Measurements from ENCODE around the gene NUP210.
A peak's percentile ranks its signal among the peaks of the same experiment; 100 is the strongest.

The NUP210 gene

GRCh38 chr3:13322324-13322723, 97.8 kb downstream of the NUP210 start:
- no peaks in the 10 kb centered on the region for H3K27me3 Mint-ChIP-seq
- H3K4me1 Mint-ChIP-seq: peaks cover 6% of the 10 kb centered on the region
- no peaks in the 10 kb centered on the region for H3K9me3 Mint-ChIP-seq
- H3K4me3 Mint-ChIP-seq: no peak overlapping the region
- no peak for ATAC-seq
- no peak overlapping the region for H3K27ac Mint-ChIP-seq
- peaks cover 77% of the 10 kb centered on the region for H3K36me3 Mint-ChIP-seq

- Mint-ChIP-seq H3K4me1 (peaks cover under 1% of the 10 kb centered on the region), H3K9me3 (no peaks in the 10 kb centered on the region), H3K36me3 (peaks cover 82% of the 10 kb centered on the region), H3K27me3 (no peaks in the 10 kb centered on the region), H3K27ac (no peak overlapping the region), H3K4me3 (no peak overlapping the region)
- ATAC-seq: no peak
Observed at GRCh38 chr3:13319564-13320220, 100.4 kb downstream of the NUP210 start.

GRCh38 chr3:13318626-13319470, 101.3 kb downstream of the NUP210 start:
- Mint-ChIP-seq H3K27me3 (no peaks in the 10 kb centered on the region), H3K36me3 (peaks cover 82% of the 10 kb centered on the region), H3K9me3 (no peaks in the 10 kb centered on the region), H3K27ac (peak overlapping the region; percentile 12), H3K4me1 (no peaks in the 10 kb centered on the region), H3K4me3 (no peak overlapping the region)
- no peak for ATAC-seq

GRCh38 chr3:13317596-13318320, 102.4 kb downstream of the NUP210 start:
- Mint-ChIP-seq H3K27ac (peak overlapping the region; percentile 55), H3K4me1 (no peaks in the 10 kb centered on the region), H3K27me3 (no peaks in the 10 kb centered on the region), H3K36me3 (peaks cover 77% of the 10 kb centered on the region), H3K4me3 (no peak overlapping the region), H3K9me3 (no peaks in the 10 kb centered on the region)
- no peak for ATAC-seq

GRCh38 chr3:13316603-13317002, 103.5 kb downstream of the NUP210 start:
- Mint-ChIP-seq H3K27ac (no peak overlapping the region), H3K4me3 (no peak overlapping the region), H3K4me1 (no peaks in the 10 kb centered on the region), H3K9me3 (no peaks in the 10 kb centered on the region), H3K27me3 (no peaks in the 10 kb centered on the region), H3K36me3 (peaks cover 65% of the 10 kb centered on the region)
- ATAC-seq: no peak

- Mint-ChIP-seq H3K4me3 (no peak overlapping the region), H3K9me3 (no peaks in the 10 kb centered on the region), H3K36me3 (peaks cover 62% of the 10 kb centered on the region), H3K27me3 (no peaks in the 10 kb centered on the region), H3K4me1 (no peaks in the 10 kb centered on the region), H3K27ac (no peak overlapping the region)
- no peak for ATAC-seq
Observed at GRCh38 chr3:13314877-13315276, 105.2 kb downstream of the NUP210 start.

GRCh38 chr3:13313813-13314212, 106.3 kb downstream of the NUP210 start:
- Mint-ChIP-seq H3K27ac (no peak overlapping the region), H3K27me3 (no peaks in the 10 kb centered on the region), H3K36me3 (peaks cover 51% of the 10 kb centered on the region), H3K4me3 (no peak overlapping the region), H3K4me1 (no peaks in the 10 kb centered on the region), H3K9me3 (no peaks in the 10 kb centered on the region)
- no peak for ATAC-seq

- ATAC-seq: no peak
- H3K27ac Mint-ChIP-seq: no peak overlapping the region
- H3K4me1 Mint-ChIP-seq: no peaks in the 10 kb centered on the region
- no peaks in the 10 kb centered on the region for H3K9me3 Mint-ChIP-seq
- peaks cover 4% of the 10 kb centered on the region for H3K36me3 Mint-ChIP-seq
- H3K27me3 Mint-ChIP-seq: no peaks in the 10 kb centered on the region
- H3K4me3 Mint-ChIP-seq: no peak overlapping the region
Observed at GRCh38 chr3:13309004-13309403, 111.1 kb downstream of the NUP210 start.

- no peaks in the 10 kb centered on the region for H3K27me3 Mint-ChIP-seq
- H3K36me3 Mint-ChIP-seq: no peaks in the 10 kb centered on the region
- no peaks in the 10 kb centered on the region for H3K4me1 Mint-ChIP-seq
- H3K9me3 Mint-ChIP-seq: no peaks in the 10 kb centered on the region
- H3K4me3 Mint-ChIP-seq: no peak overlapping the region
- no peak overlapping the region for H3K27ac Mint-ChIP-seq
- peak; percentile 44 for ATAC-seq
Observed at GRCh38 chr3:13308380-13308801, 111.7 kb downstream of the NUP210 start.

- Mint-ChIP-seq H3K36me3 (no peaks in the 10 kb centered on the region), H3K4me1 (no peaks in the 10 kb centered on the region)
- ATAC-seq: no peak
Observed at GRCh38 chr3:13307041-13307440, 113.1 kb downstream of the NUP210 start.

GRCh38 chr3:13305623-13306022, 114.5 kb downstream of the NUP210 start:
- no peaks in the 10 kb centered on the region for H3K9me3 Mint-ChIP-seq
- H3K4me1 Mint-ChIP-seq: peaks cover 6% of the 10 kb centered on the region
- no peak overlapping the region for H3K4me3 Mint-ChIP-seq
- peaks cover 15% of the 10 kb centered on the region for H3K27me3 Mint-ChIP-seq
- H3K27ac Mint-ChIP-seq: no peak overlapping the region
- no peak for ATAC-seq
- no peaks in the 10 kb centered on the region for H3K36me3 Mint-ChIP-seq

More at GRCh38 chr3:13307041-13307440, 113.1 kb downstream of the NUP210 start:
- no peak overlapping the region for H3K4me3 Mint-ChIP-seq
- H3K9me3 Mint-ChIP-seq: no peaks in the 10 kb centered on the region
- no peak overlapping the region for H3K27ac Mint-ChIP-seq
- H3K27me3 Mint-ChIP-seq: peaks cover 4% of the 10 kb centered on the region

- Mint-ChIP-seq H3K4me1 (peaks cover 6% of the 10 kb centered on the region), H3K27me3 (peaks cover 35% of the 10 kb centered on the region), H3K4me3 (no peak overlapping the region), H3K9me3 (no peaks in the 10 kb centered on the region), H3K27ac (no peak overlapping the region), H3K36me3 (no peaks in the 10 kb centered on the region)
- no peak for ATAC-seq
Observed at GRCh38 chr3:13303410-13303809, 116.7 kb downstream of the NUP210 start.

GRCh38 chr3:13301286-13301987, 118.7 kb downstream of the NUP210 start:
- peaks cover 12% of the 10 kb centered on the region for H3K4me1 Mint-ChIP-seq
- no peaks in the 10 kb centered on the region for H3K36me3 Mint-ChIP-seq
- peaks cover 51% of the 10 kb centered on the region for H3K27me3 Mint-ChIP-seq
- H3K4me3 Mint-ChIP-seq: no peak overlapping the region
- no peak overlapping the region for H3K27ac Mint-ChIP-seq
- peak; percentile 68 for ATAC-seq
- no peaks in the 10 kb centered on the region for H3K9me3 Mint-ChIP-seq

- ATAC-seq: no peak
- Mint-ChIP-seq H3K27me3 (peaks cover 59% of the 10 kb centered on the region), H3K27ac (no peak overlapping the region), H3K4me1 (peaks cover 15% of the 10 kb centered on the region), H3K36me3 (no peaks in the 10 kb centered on the region), H3K4me3 (no peak overlapping the region), H3K9me3 (no peaks in the 10 kb centered on the region)
Observed at GRCh38 chr3:13300546-13301285, 119.4 kb downstream of the NUP210 start.
